Epithelial cell of esophagus (primary cell): ENCODE data around the gene HOXB6.

Experiments used
- DNase-seq: peaks from one replicate; pipeline ENCODE4 v3.0.0; 2010; ENCODE audit warnings: low read depth
- H3K4me3 ChIP-seq: 2 replicates; pipeline ENCODE4 v1.5.1; 2011; ENCODE audit warnings: mild to moderate bottlenecking, low read length, control low read depth
- TF ChIP-seq, protein P1 (sequence below): IDR thresholded peaks from 2 replicates; pipeline ENCODE4 v1.5.1; 2011; ENCODE audit warnings: low read depth, mild to moderate bottlenecking, low read length, control low read depth, inconsistent platforms; ENCODE audit not compliant: insufficient read depth; ENCODE audit errors: missing control alignments

Gene HOXB6

DNA sequence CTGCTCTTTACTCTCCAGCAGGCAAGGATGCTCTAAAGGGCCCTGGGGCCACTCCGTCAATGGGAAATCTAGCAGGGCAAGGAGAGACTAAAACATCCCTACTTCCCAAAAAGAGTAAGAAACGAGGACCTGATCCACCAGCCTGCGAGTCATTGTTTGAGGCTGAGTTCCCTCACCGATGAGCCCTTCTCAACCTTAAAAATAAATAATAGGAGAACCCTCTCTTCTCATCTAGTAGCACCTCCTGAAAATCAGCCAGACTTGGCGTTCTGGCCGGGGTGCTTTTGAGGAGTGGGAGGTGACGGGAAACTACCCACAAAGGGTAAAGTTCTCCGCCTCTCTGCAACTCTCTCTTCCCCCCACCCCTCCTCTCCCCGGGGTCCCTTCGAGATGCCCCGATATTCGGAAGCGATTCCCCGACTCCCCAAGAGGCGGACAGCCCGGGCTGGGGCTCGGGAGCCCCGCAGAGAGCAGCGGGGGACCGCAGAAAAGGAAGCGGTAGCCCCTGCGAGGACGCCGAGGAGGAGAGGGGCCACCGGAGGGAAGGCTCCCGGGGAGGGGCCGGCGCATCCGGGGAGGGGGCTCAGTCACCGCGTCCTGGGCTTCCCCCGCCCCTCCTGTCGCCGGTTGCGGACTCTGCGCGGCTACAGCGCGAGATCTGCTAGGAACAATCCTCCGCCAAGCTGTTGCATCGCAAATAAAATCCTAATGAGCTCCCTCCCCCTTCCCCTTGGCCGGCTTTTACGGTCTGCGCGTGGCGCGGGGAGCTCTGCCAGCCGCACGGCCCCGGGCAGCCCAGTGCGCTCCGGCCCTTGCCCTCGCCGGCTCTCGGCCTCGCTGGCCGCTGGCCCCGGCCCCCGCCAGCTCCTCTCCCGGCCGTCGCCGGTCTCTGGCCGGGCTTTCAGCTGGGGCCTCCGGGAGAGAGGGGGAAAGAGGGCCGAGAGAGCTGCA lies 20.0 kb upstream of the HOXB6 start:
- TF ChIP-seq, protein P1, sequence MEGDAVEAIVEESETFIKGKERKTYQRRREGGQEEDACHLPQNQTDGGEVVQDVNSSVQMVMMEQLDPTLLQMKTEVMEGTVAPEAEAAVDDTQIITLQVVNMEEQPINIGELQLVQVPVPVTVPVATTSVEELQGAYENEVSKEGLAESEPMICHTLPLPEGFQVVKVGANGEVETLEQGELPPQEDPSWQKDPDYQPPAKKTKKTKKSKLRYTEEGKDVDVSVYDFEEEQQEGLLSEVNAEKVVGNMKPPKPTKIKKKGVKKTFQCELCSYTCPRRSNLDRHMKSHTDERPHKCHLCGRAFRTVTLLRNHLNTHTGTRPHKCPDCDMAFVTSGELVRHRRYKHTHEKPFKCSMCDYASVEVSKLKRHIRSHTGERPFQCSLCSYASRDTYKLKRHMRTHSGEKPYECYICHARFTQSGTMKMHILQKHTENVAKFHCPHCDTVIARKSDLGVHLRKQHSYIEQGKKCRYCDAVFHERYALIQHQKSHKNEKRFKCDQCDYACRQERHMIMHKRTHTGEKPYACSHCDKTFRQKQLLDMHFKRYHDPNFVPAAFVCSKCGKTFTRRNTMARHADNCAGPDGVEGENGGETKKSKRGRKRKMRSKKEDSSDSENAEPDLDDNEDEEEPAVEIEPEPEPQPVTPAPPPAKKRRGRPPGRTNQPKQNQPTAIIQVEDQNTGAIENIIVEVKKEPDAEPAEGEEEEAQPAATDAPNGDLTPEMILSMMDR, result no peak
- no peak for DNase-seq
- H3K4me3 ChIP-seq, result no peak overlapping the region

- TF ChIP-seq, protein P1, result no peak
Observed at GRCh38 chr17:48624118-48624517, 19.3 kb upstream of the HOXB6 start.

DNA sequence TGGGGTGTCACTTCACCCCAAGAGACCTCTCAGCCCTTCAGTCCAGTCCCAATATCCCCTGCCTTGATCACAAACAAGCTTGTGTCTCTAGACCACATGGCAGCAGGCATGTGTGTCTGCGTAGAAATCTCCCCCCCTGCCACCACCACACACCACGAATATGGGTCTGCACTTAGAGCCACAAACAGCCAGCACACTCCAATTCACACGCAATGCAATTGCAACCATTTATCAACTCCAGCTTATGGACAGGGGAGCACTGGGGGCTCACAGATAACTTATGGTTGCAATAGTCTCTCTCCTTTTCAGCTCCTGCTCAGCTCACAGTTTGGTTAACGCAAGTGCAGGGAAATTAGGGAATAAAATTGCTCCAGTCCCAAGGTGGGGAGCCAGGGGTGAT lies 18.8 kb upstream of the HOXB6 start:
- DNase-seq, result no peak
- no peak overlapping the region for H3K4me3 ChIP-seq
- TF ChIP-seq, protein P1, result no peak

More at GRCh38 chr17:48624118-48624517, 19.3 kb upstream of the HOXB6 start:
- H3K4me3 ChIP-seq, result no peak overlapping the region
- no peak for DNase-seq

- TF ChIP-seq, protein P1, result no peak
- H3K4me3 ChIP-seq, result no peak overlapping the region
- no peak for DNase-seq
Observed at GRCh38 chr17:48622857-48623256, 18.1 kb upstream of the HOXB6 start.

GRCh38 chr17:48621410-48622392 lies 16.9 kb upstream of the HOXB6 start:
- TF ChIP-seq, protein P1, result no peak
- no peak for DNase-seq
- no peak overlapping the region for H3K4me3 ChIP-seq

DNA sequence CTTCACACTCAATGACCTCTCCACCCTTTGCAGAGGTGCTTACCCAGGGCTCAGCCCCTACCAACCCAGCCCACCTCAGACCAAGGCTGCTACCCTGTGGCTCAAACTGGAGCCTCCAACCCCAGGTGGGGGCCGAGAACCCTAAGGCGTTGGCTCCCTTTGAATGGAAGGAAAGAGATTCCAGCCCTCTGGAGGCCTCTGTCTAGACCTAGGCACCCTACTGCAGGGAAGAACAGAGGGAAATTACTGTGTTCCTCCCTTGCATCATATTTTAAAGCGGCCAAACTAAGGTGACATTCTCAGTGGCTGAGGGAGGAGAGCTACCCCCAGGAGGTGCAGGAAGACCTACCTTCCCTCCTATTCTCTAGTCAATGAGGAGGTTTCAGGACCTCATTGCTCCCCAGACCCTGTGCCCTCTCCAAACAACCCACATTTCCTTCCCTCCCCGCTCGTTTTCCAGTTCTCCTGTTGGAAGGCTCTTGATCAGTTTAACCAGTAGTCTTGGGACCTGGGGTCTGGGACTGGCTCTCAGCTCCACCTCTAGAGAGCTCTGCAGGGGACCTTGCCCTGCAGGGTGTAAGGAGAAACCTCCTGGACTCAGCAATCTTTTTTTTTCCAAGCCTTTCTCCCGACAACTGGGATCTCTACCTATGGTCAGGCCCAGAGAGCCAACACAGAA lies 15.8 kb upstream of the HOXB6 start:
- no peak overlapping the region for H3K4me3 ChIP-seq
- TF ChIP-seq, protein P1, result no peak
- DNase-seq, result no peak
